ENCODE results near the gene MECP2. TPM values are rescaled to one million over a fixed set of nuclear protein-coding genes. Genes with fewer than 3 reads are reported as not detected.
A peak's percentile ranks its signal among the peaks of the same experiment; 100 is the strongest.
"Not testable (repeated sequence)": the region's sequence is repeated elsewhere in the genome, so short reads cannot be mapped to it uniquely, and the experiment has no call there.

Gene MECP2
- total RNA-seq, 1 donor from 2014 or later = 37.6 TPM

GRCh38 chrX:153981771-153982533 lies 115.6 kb downstream of the MECP2 start:
- no peak for DNase-seq (ENCODE audit: low spot score)
- intact Hi-C loops (cut with DNase I) = no loop called here

DNA sequence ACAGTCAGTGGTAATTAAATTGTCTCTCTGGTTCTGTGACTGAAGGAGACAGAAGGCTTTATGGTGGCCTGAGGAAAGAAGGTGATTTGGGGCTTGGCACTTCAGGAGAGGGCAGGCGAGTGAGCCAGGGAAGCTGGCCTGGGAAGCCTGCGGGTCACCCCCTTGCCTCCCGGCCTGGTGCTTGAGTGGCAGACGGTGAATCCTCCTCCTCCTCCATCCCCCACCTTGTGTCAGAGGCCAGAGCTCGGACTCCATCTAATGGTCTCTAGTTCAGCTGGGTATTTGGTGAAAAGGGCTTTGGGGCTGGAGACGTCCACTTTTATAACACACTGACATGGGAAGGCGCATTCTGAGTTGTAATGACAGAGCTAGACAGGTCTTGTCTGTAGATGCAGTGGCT lies 116.3 kb downstream of the MECP2 start:
- intact Hi-C loops (cut with DNase I) = no loop called here
- no peak for DNase-seq (ENCODE audit: low spot score)

- intact Hi-C loops (cut with DNase I); DNase-seq (ENCODE audit: low spot score): not testable (repeated sequence)
Observed at GRCh38 chrX:153980394-153980793, 117.1 kb downstream of the MECP2 start.

DNA sequence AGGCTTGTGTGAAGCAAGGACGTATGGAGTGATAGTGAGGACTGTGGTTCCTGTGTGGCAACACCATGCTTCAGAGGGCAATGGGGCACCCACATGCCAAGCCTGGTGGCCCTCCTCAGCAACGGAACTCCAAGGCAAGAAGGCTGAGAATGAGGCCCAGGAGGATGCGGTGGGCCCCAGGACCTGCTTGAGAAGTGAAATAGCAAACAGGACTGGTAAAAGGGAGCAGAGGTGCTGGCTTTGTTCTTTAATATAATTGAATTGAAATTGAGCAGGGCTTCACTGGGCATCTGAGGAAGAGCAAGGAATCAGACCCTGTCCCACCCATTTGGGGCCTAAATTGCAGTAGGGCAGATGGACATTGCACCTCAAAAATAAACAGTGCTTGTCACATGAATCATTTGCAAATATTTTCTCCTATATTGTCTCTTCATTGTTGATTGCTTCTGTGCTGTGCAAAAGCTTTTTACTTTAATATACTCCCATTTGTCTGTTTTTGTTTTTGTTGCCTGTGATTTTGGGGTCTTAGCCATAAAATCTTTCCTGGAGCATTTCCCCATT lies 122.7 kb downstream of the MECP2 start:
- intact Hi-C loops (cut with DNase I) = loop anchor here (10.0 kb wide), 1 partner anchor 400 kb away; the partner anchor contains the start of genes EMD and FLNA
- no peak for DNase-seq (ENCODE audit: low spot score)

DNA sequence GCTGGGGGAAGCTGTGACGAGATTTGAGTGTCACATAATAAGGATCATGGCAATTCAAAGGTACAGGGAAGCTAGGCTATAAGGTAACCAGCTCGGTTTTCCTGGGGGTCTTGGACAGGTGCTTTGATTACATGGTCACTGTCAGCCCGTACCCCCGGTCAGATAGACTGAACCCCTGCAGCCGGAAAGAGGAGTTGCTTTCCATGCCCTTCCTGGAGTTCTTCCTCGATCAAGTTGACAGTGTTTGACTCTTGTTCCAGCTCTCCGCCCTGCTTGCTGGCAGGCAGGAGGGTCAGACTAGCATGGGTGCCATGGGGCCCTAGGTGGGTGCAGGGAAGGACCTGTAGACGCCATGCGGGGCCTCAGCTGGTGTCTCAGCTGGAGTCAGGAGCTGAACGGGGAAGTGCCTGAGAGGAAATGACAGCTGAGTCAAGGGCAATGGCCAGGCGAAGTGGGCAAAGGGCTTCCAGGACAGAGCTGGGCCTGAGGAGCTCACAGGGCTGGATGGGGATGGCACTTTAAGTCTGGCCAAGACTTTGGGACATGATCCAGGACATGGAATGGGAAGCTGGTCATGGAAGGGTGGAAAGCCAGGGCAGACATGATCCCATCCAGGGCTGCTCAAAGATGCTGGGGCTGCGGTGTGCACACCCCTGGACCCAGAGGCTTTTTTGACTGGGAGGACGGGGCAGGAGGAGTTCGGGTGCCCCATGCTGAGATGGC lies 123.4 kb downstream of the MECP2 start:
- no peak for DNase-seq (ENCODE audit: low spot score)
- intact Hi-C loops (cut with DNase I) = loop anchor here (10.0 kb wide), 1 partner anchor 401 kb away; the partner anchor contains the start of genes EMD and FLNA

GRCh38 chrX:153973127-153974002 lies 124.2 kb downstream of the MECP2 start:
- intact Hi-C loops (cut with DNase I) = loop anchor here (10.0 kb wide), 1 partner anchor 401 kb away; the partner anchor contains the start of genes EMD and FLNA
- no peak for DNase-seq (ENCODE audit: low spot score)

DNA sequence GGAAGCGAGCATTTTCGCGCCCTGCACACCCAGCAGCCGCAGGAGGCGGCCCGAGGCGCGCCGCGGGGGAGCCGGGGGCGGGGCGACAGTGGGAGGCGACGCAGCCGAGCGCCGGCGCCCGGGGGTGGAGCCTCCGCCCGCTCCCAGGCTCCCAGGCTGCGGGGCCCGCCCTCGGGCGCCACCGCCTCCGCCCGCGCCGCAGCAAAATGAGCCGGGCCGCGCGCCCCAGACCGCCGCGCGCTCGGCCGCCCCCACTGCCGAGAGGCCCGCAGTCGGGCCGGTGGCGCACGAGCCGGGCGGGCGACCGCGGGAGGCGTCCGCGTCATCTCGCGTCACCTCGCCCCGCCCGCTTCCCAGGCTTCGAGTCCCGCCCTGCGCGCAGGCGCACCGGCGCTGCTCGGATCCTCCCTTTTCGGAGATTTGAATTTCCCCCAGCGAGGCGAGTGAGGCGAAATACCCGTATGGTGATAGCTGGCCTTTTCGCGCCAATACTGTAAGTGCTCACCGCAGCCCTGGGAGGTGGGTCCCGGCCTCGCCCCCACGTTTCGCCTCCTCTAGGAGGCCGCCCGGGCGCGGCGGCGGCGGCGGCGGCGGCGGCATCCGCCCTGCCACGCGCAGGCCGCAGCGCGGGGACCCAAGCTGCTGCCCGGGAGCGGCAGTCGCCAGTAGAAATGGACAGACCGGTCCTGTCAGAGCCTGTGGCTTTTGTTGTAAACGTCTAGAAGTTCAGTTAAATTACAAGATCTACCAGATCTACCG lies 125.0 kb downstream of the MECP2 start, which contains the start of gene TMEM187:
Gene TMEM187, plus strand, starts transcription at position 387 of the 759 bp plus-strand sequence. CDS start 9,309 bp downstream, outside the sequence.
- peak; percentile 95 for DNase-seq (ENCODE audit: low spot score)
- intact Hi-C loops (cut with DNase I) = loop anchor here (10.0 kb wide), 1 partner anchor 402 kb away; the partner anchor contains the start of genes EMD and FLNA

Small RNA genes within 50 kb of the gene (microRNA-seq; reads per million reads assigned to microRNA genes)
- not detected for gene MIR3202-1
- not detected for gene MIR3202-2
- gene MIR718 = not detected

Other genes starting within 250 kb of the MECP2 start
- 1.5 TPM for gene L1CAM, start 211.5 kb downstream of the MECP2 start, total RNA-seq
- 3.3 TPM for gene AVPR2, start 193.0 kb downstream of the MECP2 start, total RNA-seq
- 22.9 TPM for gene ARHGAP4, start 171.5 kb downstream of the MECP2 start, total RNA-seq
- gene NAA10, start 162.7 kb downstream of the MECP2 start, total RNA-seq = 87.2 TPM
- 8.6 TPM for gene RENBP, start 153.1 kb downstream of the MECP2 start, total RNA-seq
- gene HCFC1, start 125.9 kb downstream of the MECP2 start, total RNA-seq = 39.5 TPM
- gene TMEM187, start 125.0 kb downstream of the MECP2 start, total RNA-seq = 10.6 TPM
- 30.6 TPM for gene IRAK1, start 77.8 kb downstream of the MECP2 start, total RNA-seq
- gene OPN1LW, start 46.5 kb upstream of the MECP2 start, total RNA-seq = not detected
- not detected for gene OPN1MW, start 84.9 kb upstream of the MECP2 start, total RNA-seq
- gene OPN1MW2, start 122.0 kb upstream of the MECP2 start, total RNA-seq = not detected
- not detected for gene OPN1MW3, start 159.9 kb upstream of the MECP2 start, total RNA-seq
- not detected for gene TEX28, start 197.4 kb upstream of the MECP2 start, total RNA-seq
- 3.2 TPM for gene TKTL1, start 198.1 kb upstream of the MECP2 start, total RNA-seq